GM04504 (cell line): ENCODE results near the gene TANGO2.

Source experiments
- DNase-seq: peaks from one replicate; pipeline ENCODE4 v3.0.0-alpha.2; 2012; ENCODE audit warnings: low read depth

Gene TANGO2

GRCh38 chr22:20087319-20088262, 66.7 kb downstream of the TANGO2 start:
- DNase-seq, result no peak

- DNase-seq, result no peak
Observed at GRCh38 chr22:20088263-20088648, 67.3 kb downstream of the TANGO2 start.

- no peak for DNase-seq
Observed at GRCh38 chr22:20089226-20089976, 68.5 kb downstream of the TANGO2 start.

- DNase-seq, result peak; percentile 22
Observed at GRCh38 chr22:20089977-20090729, 69.2 kb downstream of the TANGO2 start.

- no peak for DNase-seq
Observed at GRCh38 chr22:20090730-20091240, 69.9 kb downstream of the TANGO2 start.

GRCh38 chr22:20091690-20092476, 71.0 kb downstream of the TANGO2 start:
- no peak for DNase-seq

- DNase-seq, result no peak
Observed at GRCh38 chr22:20092477-20092854, 71.6 kb downstream of the TANGO2 start.

- no peak for DNase-seq
Observed at GRCh38 chr22:20093418-20094196, 72.7 kb downstream of the TANGO2 start.

GRCh38 chr22:20094197-20094807, 73.4 kb downstream of the TANGO2 start:
- DNase-seq, result no peak

GRCh38 chr22:20095521-20095920, 74.6 kb downstream of the TANGO2 start:
- DNase-seq, result no peak

GRCh38 chr22:20096574-20097420, 75.9 kb downstream of the TANGO2 start:
- DNase-seq, result no peak

GRCh38 chr22:20099099-20099711, 78.3 kb downstream of the TANGO2 start:
- DNase-seq, result no peak

GRCh38 chr22:20101638-20102037, 80.7 kb downstream of the TANGO2 start:
- DNase-seq, result no peak

- DNase-seq, result no peak
Observed at GRCh38 chr22:20102203-20102780, 81.4 kb downstream of the TANGO2 start.

GRCh38 chr22:20105456-20106204, 84.7 kb downstream of the TANGO2 start:
- no peak for DNase-seq

- DNase-seq, result no peak
Observed at GRCh38 chr22:20106205-20106848, 85.4 kb downstream of the TANGO2 start.

- no peak for DNase-seq
Observed at GRCh38 chr22:20106849-20107237, 85.9 kb downstream of the TANGO2 start.
